ENCODE measurements around the gene KCNH1. TPM values are rescaled to one million over a fixed set of nuclear protein-coding genes. Genes with fewer than 3 reads are reported as not detected.

The KCNH1 gene
- total RNA-seq, 1 donor from 2014 or later, result 15.5 TPM

DNA sequence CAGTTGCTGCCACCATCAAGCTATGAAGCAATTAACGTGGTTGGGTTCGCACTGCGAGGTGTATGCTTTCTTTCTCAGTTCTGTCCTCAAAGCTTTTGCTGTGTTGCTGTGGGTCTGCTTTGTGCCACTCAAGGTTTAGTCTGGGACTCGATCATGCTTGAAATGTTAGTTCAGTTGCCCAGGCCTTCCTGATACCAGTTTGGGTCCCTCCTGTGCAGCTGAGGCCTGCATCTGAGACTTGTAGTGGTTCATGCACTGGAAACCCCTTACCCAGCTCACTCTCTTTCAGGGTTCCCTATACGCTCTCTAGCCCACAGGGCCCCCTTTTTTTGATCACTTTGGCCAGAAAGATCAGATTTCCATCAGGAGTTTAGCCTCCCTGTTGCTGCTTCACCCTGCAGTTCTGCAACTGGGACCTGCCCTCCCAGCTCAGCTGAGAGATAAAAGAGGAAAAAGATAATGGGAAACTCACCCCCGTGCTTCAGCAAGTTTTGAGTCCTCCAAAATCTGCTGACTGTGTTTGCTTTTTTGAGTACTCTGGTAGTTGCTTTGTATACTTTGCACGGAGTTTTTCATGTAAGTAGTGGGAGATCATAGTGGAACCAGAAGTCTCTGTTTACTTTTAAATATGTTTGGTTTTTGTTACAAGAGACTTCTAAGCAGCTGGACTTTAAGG, 488.2 kb downstream of the KCNH1 start:
- Mint-ChIP-seq H3K4me3 (ENCODE audit: unreplicated experiment) (no peak overlapping the region), H3K36me3 (ENCODE audit: low read depth, unreplicated experiment) (no peaks in the 10 kb centered on the region), H3K4me1 (ENCODE audit: low read depth, unreplicated experiment) (peaks cover 15% of the 10 kb centered on the region), H3K27me3 (ENCODE audit: low read depth, unreplicated experiment) (no peaks in the 10 kb centered on the region), H3K9me3 (ENCODE audit: unreplicated experiment) (no peaks in the 10 kb centered on the region), H3K27ac (ENCODE audit: unreplicated experiment) (no peak overlapping the region)
- H3K4me2 ChIP-seq (ENCODE audit: low read length), result no peak overlapping the region
- no peaks in the 10 kb centered on the region for H3K9me3 ChIP-seq (ENCODE audit: insufficient read depth, low read depth, low read length)
- H2AFZ ChIP-seq (ENCODE audit: low read depth, low read length), result no peak overlapping the region
- no peaks in the 10 kb centered on the region for H3K36me3 ChIP-seq (ENCODE audit: insufficient read depth, low read length)
- H3K9ac ChIP-seq (ENCODE audit: low read length), result no peak overlapping the region
- H3K4me3 ChIP-seq (ENCODE audit: insufficient read depth, low read depth, low read length), result no peak overlapping the region
- FAIRE-seq, result no peak
- no peak for DNase-seq (ENCODE audit: low read depth)
- H4K20me1 ChIP-seq (ENCODE audit: insufficient read depth, low read length), result no peaks in the 10 kb centered on the region
- TF ChIP-seq, protein P1, sequence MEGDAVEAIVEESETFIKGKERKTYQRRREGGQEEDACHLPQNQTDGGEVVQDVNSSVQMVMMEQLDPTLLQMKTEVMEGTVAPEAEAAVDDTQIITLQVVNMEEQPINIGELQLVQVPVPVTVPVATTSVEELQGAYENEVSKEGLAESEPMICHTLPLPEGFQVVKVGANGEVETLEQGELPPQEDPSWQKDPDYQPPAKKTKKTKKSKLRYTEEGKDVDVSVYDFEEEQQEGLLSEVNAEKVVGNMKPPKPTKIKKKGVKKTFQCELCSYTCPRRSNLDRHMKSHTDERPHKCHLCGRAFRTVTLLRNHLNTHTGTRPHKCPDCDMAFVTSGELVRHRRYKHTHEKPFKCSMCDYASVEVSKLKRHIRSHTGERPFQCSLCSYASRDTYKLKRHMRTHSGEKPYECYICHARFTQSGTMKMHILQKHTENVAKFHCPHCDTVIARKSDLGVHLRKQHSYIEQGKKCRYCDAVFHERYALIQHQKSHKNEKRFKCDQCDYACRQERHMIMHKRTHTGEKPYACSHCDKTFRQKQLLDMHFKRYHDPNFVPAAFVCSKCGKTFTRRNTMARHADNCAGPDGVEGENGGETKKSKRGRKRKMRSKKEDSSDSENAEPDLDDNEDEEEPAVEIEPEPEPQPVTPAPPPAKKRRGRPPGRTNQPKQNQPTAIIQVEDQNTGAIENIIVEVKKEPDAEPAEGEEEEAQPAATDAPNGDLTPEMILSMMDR (IDR thresholded peaks at IDR 0.05; ENCODE audit: insufficient read depth, low read depth, low read length), result no peak
- no peak for TF ChIP-seq EZH2 (IDR thresholded peaks at IDR 0.05; ENCODE audit: insufficient read depth, low read length)
- peaks cover 12% of the 10 kb centered on the region for H3K4me1 ChIP-seq (ENCODE audit: insufficient read depth, low read length)
- H3K27ac ChIP-seq (ENCODE audit: low read depth, low read length), result no peak overlapping the region
- no peaks in the 10 kb centered on the region for H3K79me2 ChIP-seq (ENCODE audit: insufficient read depth, low read length)
- H3K27me3 ChIP-seq (ENCODE audit: insufficient read depth, low read length), result peaks cover 10% of the 10 kb centered on the region

DNA sequence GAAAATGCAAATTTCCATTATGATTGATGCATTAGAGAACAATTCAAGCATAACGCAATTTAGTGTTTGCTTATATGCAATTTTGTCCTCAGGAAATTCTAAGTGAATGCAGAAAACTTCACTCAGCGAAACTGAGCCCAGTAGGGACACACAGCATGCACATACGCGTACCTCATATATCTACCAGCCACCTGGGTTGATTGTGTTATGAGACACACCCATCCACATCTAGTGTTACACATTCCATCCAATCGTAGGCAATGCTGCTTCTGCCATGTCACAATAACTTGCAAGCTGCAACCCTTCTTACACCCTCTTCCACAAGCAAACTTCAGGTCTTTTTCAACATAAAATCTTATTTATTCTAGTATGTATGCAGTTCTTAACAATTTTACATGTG, 492.4 kb downstream of the KCNH1 start:
- Mint-ChIP-seq H3K27ac (ENCODE audit: unreplicated experiment) (no peak overlapping the region), H3K9me3 (ENCODE audit: unreplicated experiment) (no peaks in the 10 kb centered on the region), H3K4me3 (ENCODE audit: unreplicated experiment) (no peak overlapping the region), H3K4me1 (ENCODE audit: low read depth, unreplicated experiment) (no peaks in the 10 kb centered on the region), H3K36me3 (ENCODE audit: low read depth, unreplicated experiment) (peaks cover 2% of the 10 kb centered on the region), H3K27me3 (ENCODE audit: low read depth, unreplicated experiment) (peaks cover 3% of the 10 kb centered on the region)
- H3K27me3 ChIP-seq (ENCODE audit: insufficient read depth, low read length), result no peaks in the 10 kb centered on the region
- H4K20me1 ChIP-seq (ENCODE audit: insufficient read depth, low read length), result no peaks in the 10 kb centered on the region
- no peaks in the 10 kb centered on the region for H3K4me1 ChIP-seq (ENCODE audit: insufficient read depth, low read length)
- no peaks in the 10 kb centered on the region for H3K79me2 ChIP-seq (ENCODE audit: insufficient read depth, low read length)
- no peak for DNase-seq (ENCODE audit: low read depth)
- H3K4me2 ChIP-seq (ENCODE audit: low read length), result no peak overlapping the region
- no peak overlapping the region for H3K9ac ChIP-seq (ENCODE audit: low read length)
- H3K4me3 ChIP-seq (ENCODE audit: insufficient read depth, low read depth, low read length), result no peak overlapping the region
- no peak overlapping the region for H3K27ac ChIP-seq (ENCODE audit: low read depth, low read length)
- H2AFZ ChIP-seq (ENCODE audit: low read depth, low read length), result no peak overlapping the region
- no peaks in the 10 kb centered on the region for H3K36me3 ChIP-seq (ENCODE audit: insufficient read depth, low read length)
- FAIRE-seq, result no peak
- TF ChIP-seq, protein P1 (IDR thresholded peaks at IDR 0.05; ENCODE audit: insufficient read depth, low read depth, low read length), result no peak
- no peak for TF ChIP-seq EZH2 (IDR thresholded peaks at IDR 0.05; ENCODE audit: insufficient read depth, low read length)
- no peaks in the 10 kb centered on the region for H3K9me3 ChIP-seq (ENCODE audit: insufficient read depth, low read depth, low read length)

DNA sequence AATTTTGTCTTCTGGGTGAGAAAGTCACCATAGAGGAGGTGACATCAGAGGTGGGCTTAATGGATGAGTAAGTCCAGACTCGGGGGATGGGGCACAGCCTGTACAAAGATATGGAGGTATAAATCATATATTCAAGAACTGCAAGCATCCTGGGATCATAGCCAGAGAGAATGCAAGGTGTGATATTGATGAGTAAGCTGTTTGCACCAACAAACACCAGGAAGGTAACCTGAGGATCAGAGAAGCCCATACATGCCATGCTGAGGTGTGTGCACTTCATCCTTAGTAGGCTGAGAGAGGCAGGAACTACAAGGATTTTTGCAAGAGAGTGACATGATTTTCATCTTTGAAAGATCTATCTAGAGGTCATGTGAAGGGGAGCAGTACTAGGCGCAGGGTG, 498.8 kb downstream of the KCNH1 start:
- Histone ChIP-seq H3K9ac (ENCODE audit: low read length) (no peak overlapping the region), H3K36me3 (ENCODE audit: insufficient read depth, low read length) (no peaks in the 10 kb centered on the region), H3K4me2 (ENCODE audit: low read length) (no peak overlapping the region), H3K4me1 (ENCODE audit: insufficient read depth, low read length) (no peaks in the 10 kb centered on the region), H4K20me1 (ENCODE audit: insufficient read depth, low read length) (no peaks in the 10 kb centered on the region), H3K27ac (ENCODE audit: low read depth, low read length) (no peak overlapping the region), H3K4me3 (ENCODE audit: insufficient read depth, low read depth, low read length) (no peak overlapping the region), H3K27me3 (ENCODE audit: insufficient read depth, low read length) (no peaks in the 10 kb centered on the region), H3K79me2 (ENCODE audit: insufficient read depth, low read length) (no peaks in the 10 kb centered on the region), H3K9me3 (ENCODE audit: insufficient read depth, low read depth, low read length) (no peaks in the 10 kb centered on the region), H2AFZ (ENCODE audit: low read depth, low read length) (no peak overlapping the region)
- Mint-ChIP-seq H3K4me3 (ENCODE audit: unreplicated experiment) (no peak overlapping the region), H3K27me3 (ENCODE audit: low read depth, unreplicated experiment) (peaks cover 2% of the 10 kb centered on the region), H3K36me3 (ENCODE audit: low read depth, unreplicated experiment) (peaks cover 9% of the 10 kb centered on the region), H3K27ac (ENCODE audit: unreplicated experiment) (no peak overlapping the region), H3K9me3 (ENCODE audit: unreplicated experiment) (peaks cover 1% of the 10 kb centered on the region), H3K4me1 (ENCODE audit: low read depth, unreplicated experiment) (peaks cover 9% of the 10 kb centered on the region)
- no peak for FAIRE-seq
- no peak for TF ChIP-seq EZH2 (IDR thresholded peaks at IDR 0.05; ENCODE audit: insufficient read depth, low read length)
- TF ChIP-seq, protein P1 (IDR thresholded peaks at IDR 0.05; ENCODE audit: insufficient read depth, low read depth, low read length), result no peak
- DNase-seq (ENCODE audit: low read depth), result no peak

Data from astrocyte (in vitro differentiated cells and primary cell).